HCT116 (cell line): ENCODE results near the gene ADGRL3. TPM values are rescaled to one million over a fixed set of nuclear protein-coding genes. Genes with fewer than 3 reads are reported as not detected.

ENCODE experiments used
- ATAC-seq: fragments of 200-7000 bp; cut with Tn5 transposase; 2 replicates; pipeline ENCODE4 v1.9.1; 2020; ENCODE audit warnings: mild to moderate bottlenecking, moderate library complexity
- BruUV-seq: library from RNA; stranded (reverse); fragments of 400-500 nt; replicated peaks from 2 replicates; lab custom pipeline; 2021; lab: Mats Ljungman, UMichigan
- CTCF ChIA-PET: fragments of 300-600 bp; sonication (Branson Sonifier 250); formaldehyde crosslinking; loops from one replicate; lab custom pipeline; 2021; ENCODE audit warnings: antibody characterized with exemption; lab: Charles Lee
- POLR2A ChIA-PET: fragments of 300-600, 350-600 bp; sonication (Branson Sonifier 250); formaldehyde crosslinking; loops from one replicate; lab custom pipeline; 2021; ENCODE audit warnings: antibody characterized with exemption; lab: Charles Lee
- RAD21 ChIA-PET, 2 experiments: fragments of 300-600 bp; sonication (Branson Sonifier 250); formaldehyde crosslinking; loops; one replicate each; lab custom pipeline; 2023; ENCODE audit warnings: low total read pairs in 2 of 2; ENCODE audit not compliant: uncharacterized antibody in 2 of 2, unreplicated experiment in 2 of 2, low non-redundant PET in 1 of 2; lab: Charles Lee
- DNase-seq: peaks from one replicate; pipeline ENCODE4 v3.0.0-alpha.2; 2010; ENCODE audit warnings: low read depth, low spot score
- H2AFZ ChIP-seq: fragments of 200-600 bp; shearing (Covaris generic), sonication (generic); 2 replicates; pipeline ENCODE4 v1.6.1; 2017; ENCODE audit warnings: low read depth, mixed run types, mixed read lengths, antibody characterized with exemption, low read length; ENCODE audit not compliant: poor library complexity, severe bottlenecking
- H3K27ac ChIP-seq: 2 replicates; pipeline ENCODE4 v1.5.1; 2012; ENCODE audit warnings: low read depth, low read length
- H3K27me3 ChIP-seq: fragments of 200-600 bp; sonication (generic); 2 replicates; pipeline ENCODE4 v1.6.1; 2016; ENCODE audit warnings: mixed run types, low read length, mixed read lengths; ENCODE audit not compliant: insufficient read depth
- H3K36me3 ChIP-seq, 2 experiments: fragments of 200-500 bp in 1 of 2; fragments of 200-600 bp in 1 of 2; sonication (Bioruptor generic) in 1 of 2; sonication (generic) in 1 of 2; 2 replicates each; pipeline versions ENCODE4 v1.5.1 to v1.6.1; 2014 to 2016; ENCODE audit warnings: low read length in 2 of 2, inconsistent platforms in 1 of 2, mixed read lengths in 1 of 2, mixed run types in 1 of 2; ENCODE audit not compliant: insufficient read depth in 2 of 2, control insufficient read depth in 1 of 2
- H3K4me1 ChIP-seq, 2 experiments: fragments of 200-600 bp in 1 of 2; sonication (generic) in 1 of 2; 2 replicates each; pipeline versions ENCODE4 v1.5.1 to v1.6.1; 2012 to 2017; ENCODE audit warnings: low read length in 2 of 2, inconsistent platforms in 1 of 2, mild to moderate bottlenecking in 1 of 2, mixed read lengths in 1 of 2, mixed run types in 1 of 2, moderate library complexity in 1 of 2; ENCODE audit not compliant: insufficient read depth in 2 of 2, control insufficient read depth in 1 of 2
- H3K4me2 ChIP-seq: fragments of 200-600 bp; sonication (generic); 2 replicates; pipeline ENCODE4 v1.6.1; 2017; ENCODE audit warnings: mixed run types, low read length, mixed read lengths
- H3K4me3 ChIP-seq, 2 experiments: fragments of 200-600 bp in 1 of 2; sonication (generic) in 1 of 2; replicated peaks in 1 of 2; 2 replicates each; pipeline ENCODE4 v1.5.1; 2011 to 2016; ENCODE audit warnings: low read length in 2 of 2, control low read depth in 1 of 2, low read depth in 1 of 2, mild to moderate bottlenecking in 1 of 2, mixed read lengths in 1 of 2, mixed run types in 1 of 2
- H3K79me2 ChIP-seq: fragments of 200-600 bp; sonication (generic); 2 replicates; pipeline ENCODE4 v1.6.1; 2017; ENCODE audit warnings: mild to moderate bottlenecking, mixed run types, low read length, moderate library complexity, mixed read lengths; ENCODE audit not compliant: insufficient read depth
- H3K9ac ChIP-seq: fragments of 200-600 bp; sonication (generic); 2 replicates; pipeline ENCODE4 v1.6.1; 2016; ENCODE audit warnings: low read length, mixed read lengths
- H3K9me2 ChIP-seq: fragments of 200-600 bp; sonication (generic), shearing (Covaris generic); 2 replicates; pipeline ENCODE4 v1.6.1; 2017; ENCODE audit warnings: mixed run types, mild to moderate bottlenecking, moderate library complexity; ENCODE audit not compliant: insufficient read depth
- H3K9me3 ChIP-seq, 2 experiments: fragments of 200-500 bp in 1 of 2; fragments of 200-600 bp in 1 of 2; sonication (Bioruptor generic) in 1 of 2; sonication (generic) in 1 of 2; 2 replicates each; pipeline ENCODE4 v1.6.1; 2014 to 2017; ENCODE audit warnings: low read length in 2 of 2, mixed read lengths in 2 of 2, inconsistent platforms in 1 of 2, low read depth in 1 of 2, mild to moderate bottlenecking in 1 of 2, mixed run types in 1 of 2, moderate library complexity in 1 of 2; ENCODE audit not compliant: control insufficient read depth in 1 of 2, insufficient read depth in 1 of 2
- H4K20me1 ChIP-seq: fragments of 200-600 bp; sonication (generic), shearing (Covaris generic); 2 replicates; pipeline ENCODE4 v1.6.1; 2017; ENCODE audit warnings: mixed run types, mild to moderate bottlenecking, moderate library complexity; ENCODE audit not compliant: insufficient read depth
- CBX3 ChIP-seq: IDR thresholded peaks from 2 replicates; pipeline ENCODE4 v1.6.1; 2012; ENCODE audit warnings: low read depth
- CEBPB ChIP-seq: IDR thresholded peaks from 2 replicates; pipeline ENCODE4 v1.6.1; 2012; ENCODE audit warnings: low read depth
- EGR1 ChIP-seq: IDR thresholded peaks from 2 replicates; pipeline ENCODE4 v1.6.1; 2012; ENCODE audit warnings: low read depth
- ELF1 ChIP-seq: IDR thresholded peaks from 2 replicates; pipeline ENCODE4 v1.6.1; 2012; ENCODE audit warnings: low read depth, borderline replicate concordance
- EZH2 ChIP-seq: fragments of 200-600 bp; sonication (generic); IDR thresholded peaks from 2 replicates; pipeline ENCODE4 v1.6.1; 2017; ENCODE audit warnings: antibody characterized with exemption, mixed run types
- EZH2phosphoT487 ChIP-seq: fragments of 200-600 bp; IDR thresholded peaks from 2 replicates; pipeline ENCODE4 v1.6.1; 2018; ENCODE audit warnings: antibody characterized with exemption, borderline replicate concordance
- FOSL1 ChIP-seq: IDR thresholded peaks from 2 replicates; pipeline ENCODE4 v1.6.1; 2012; ENCODE audit warnings: low read depth
- POLR2A ChIP-seq: IDR thresholded peaks from 2 replicates; pipeline ENCODE4 v1.7.0; 2011; ENCODE audit warnings: borderline replicate concordance; ENCODE audit not compliant: insufficient read depth, insufficient read length; ENCODE audit errors: extremely low read depth
- POLR2AphosphoS5 ChIP-seq: IDR thresholded peaks from 2 replicates; pipeline ENCODE4 v1.6.1; 2011; ENCODE audit warnings: mild to moderate bottlenecking, low read depth, low read length, moderate library complexity
- SIN3A ChIP-seq: IDR thresholded peaks from 2 replicates; pipeline ENCODE4 v1.6.1; 2012; ENCODE audit warnings: low read depth
- SP1 ChIP-seq: IDR thresholded peaks from 2 replicates; pipeline ENCODE4 v1.6.1; 2012; ENCODE audit warnings: low read depth
- SRF ChIP-seq: IDR thresholded peaks from 2 replicates; pipeline ENCODE4 v1.6.1; 2012; ENCODE audit warnings: low read depth
- TCF7L2 ChIP-seq: IDR thresholded peaks from 2 replicates; pipeline ENCODE4 v1.7.0; 2011; ENCODE audit warnings: borderline replicate concordance, inconsistent platforms; ENCODE audit not compliant: insufficient read depth, insufficient read length; ENCODE audit errors: extremely low read depth
- YY1 ChIP-seq: IDR thresholded peaks from 2 replicates; pipeline ENCODE4 v1.6.1; 2011; ENCODE audit warnings: low read length, low read depth, moderate library complexity, mild to moderate bottlenecking; ENCODE audit not compliant: insufficient replicate concordance; ENCODE audit errors: extremely low read depth
- ZFX ChIP-seq: fragments of 450-650 bp; IDR thresholded peaks from 2 replicates; pipeline ENCODE4 v1.6.1; 2017
- ZNF274 ChIP-seq: fragments of 200-500 bp; sonication (Bioruptor generic); IDR thresholded peaks from 2 replicates; pipeline ENCODE4 v1.6.1; 2014; ENCODE audit warnings: mild to moderate bottlenecking, low read depth, low read length, inconsistent platforms
- intact Hi-C: fragments of 100-400 bp; cut with micrococcal nuclease; formaldehyde crosslinking; loops from 2 replicates; pipeline ENCODE4 v1.10.0; 2022
- total RNA-seq: library from RNA; stranded (reverse); gene quantifications from one replicate; pipeline ENCODE4 v1.2.1, GENCODE V29; 2021; ENCODE audit not compliant: unreplicated experiment
- TF ChIP-seq, protein P1 (sequence below): IDR thresholded peaks from 2 replicates; pipeline ENCODE4 v1.6.1; 2012; ENCODE audit warnings: low read depth
- TF ChIP-seq, protein P2 (sequence below): IDR thresholded peaks from 2 replicates; pipeline ENCODE4 v1.6.1; 2012

ADGRL3 gene
- total RNA-seq, 1 experiment from 2014 or later: not detected

DNA sequence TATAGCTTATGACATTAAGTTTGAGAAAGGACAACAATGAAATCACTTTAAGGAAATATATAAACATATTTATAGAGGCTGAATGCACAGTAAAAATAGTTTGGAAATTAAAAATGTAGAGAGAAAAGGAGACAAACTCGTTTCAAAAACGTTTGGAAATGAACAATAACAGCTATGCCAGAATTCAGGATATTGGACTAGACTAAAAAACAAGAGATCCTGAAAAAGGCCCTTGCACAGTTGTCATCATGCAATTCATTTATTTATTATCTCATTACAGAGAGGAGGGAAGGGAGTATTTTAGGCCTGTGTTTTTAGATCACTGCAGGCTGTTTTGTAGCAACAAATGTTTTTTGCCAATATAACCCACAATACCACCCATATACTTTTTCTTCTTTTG is 527.2 kb downstream of the ADGRL3 start:
- intact Hi-C loops: no loop called here
- Histone ChIP-seq H3K27me3 (no peaks in the 10 kb centered on the region), H3K4me2 (no peak overlapping the region), H3K9ac (no peak overlapping the region), H3K79me2 (no peaks in the 10 kb centered on the region), H3K27ac (no peak overlapping the region), H4K20me1 (no peaks in the 10 kb centered on the region), H3K9me3 (peaks cover 5 to 8% of the 10 kb centered on the region in 2 experiments; a peak in 2 of 4 replicates), H2AFZ (no peak overlapping the region), H3K4me1 (no peaks in the 10 kb centered on the region), H3K9me2 (no peaks in the 10 kb centered on the region), H3K4me3 (no peak overlapping the region), H3K36me3 (no peaks in the 10 kb centered on the region)
- ChIA-PET RAD21 (no interaction called here), CTCF (no interaction called here), POLR2A (no interaction called here)
- ATAC-seq (no peak), DNase-seq (no peak)
- TF ChIP-seq, protein P1, sequence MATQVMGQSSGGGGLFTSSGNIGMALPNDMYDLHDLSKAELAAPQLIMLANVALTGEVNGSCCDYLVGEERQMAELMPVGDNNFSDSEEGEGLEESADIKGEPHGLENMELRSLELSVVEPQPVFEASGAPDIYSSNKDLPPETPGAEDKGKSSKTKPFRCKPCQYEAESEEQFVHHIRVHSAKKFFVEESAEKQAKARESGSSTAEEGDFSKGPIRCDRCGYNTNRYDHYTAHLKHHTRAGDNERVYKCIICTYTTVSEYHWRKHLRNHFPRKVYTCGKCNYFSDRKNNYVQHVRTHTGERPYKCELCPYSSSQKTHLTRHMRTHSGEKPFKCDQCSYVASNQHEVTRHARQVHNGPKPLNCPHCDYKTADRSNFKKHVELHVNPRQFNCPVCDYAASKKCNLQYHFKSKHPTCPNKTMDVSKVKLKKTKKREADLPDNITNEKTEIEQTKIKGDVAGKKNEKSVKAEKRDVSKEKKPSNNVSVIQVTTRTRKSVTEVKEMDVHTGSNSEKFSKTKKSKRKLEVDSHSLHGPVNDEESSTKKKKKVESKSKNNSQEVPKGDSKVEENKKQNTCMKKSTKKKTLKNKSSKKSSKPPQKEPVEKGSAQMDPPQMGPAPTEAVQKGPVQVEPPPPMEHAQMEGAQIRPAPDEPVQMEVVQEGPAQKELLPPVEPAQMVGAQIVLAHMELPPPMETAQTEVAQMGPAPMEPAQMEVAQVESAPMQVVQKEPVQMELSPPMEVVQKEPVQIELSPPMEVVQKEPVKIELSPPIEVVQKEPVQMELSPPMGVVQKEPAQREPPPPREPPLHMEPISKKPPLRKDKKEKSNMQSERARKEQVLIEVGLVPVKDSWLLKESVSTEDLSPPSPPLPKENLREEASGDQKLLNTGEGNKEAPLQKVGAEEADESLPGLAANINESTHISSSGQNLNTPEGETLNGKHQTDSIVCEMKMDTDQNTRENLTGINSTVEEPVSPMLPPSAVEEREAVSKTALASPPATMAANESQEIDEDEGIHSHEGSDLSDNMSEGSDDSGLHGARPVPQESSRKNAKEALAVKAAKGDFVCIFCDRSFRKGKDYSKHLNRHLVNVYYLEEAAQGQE: no peak
- TF ChIP-seq POLR2AphosphoS5: no peak
- TF ChIP-seq CBX3: no peak
- TF ChIP-seq YY1: no peak
- TF ChIP-seq SRF: no peak
- TF ChIP-seq FOSL1: no peak
- TF ChIP-seq ELF1: no peak
- no peak for TF ChIP-seq POLR2A
- TF ChIP-seq ZFX: no peak
- no peak for TF ChIP-seq ZNF274
- TF ChIP-seq, protein P2, sequence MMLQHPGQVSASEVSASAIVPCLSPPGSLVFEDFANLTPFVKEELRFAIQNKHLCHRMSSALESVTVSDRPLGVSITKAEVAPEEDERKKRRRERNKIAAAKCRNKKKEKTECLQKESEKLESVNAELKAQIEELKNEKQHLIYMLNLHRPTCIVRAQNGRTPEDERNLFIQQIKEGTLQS: no peak
- no peak for TF ChIP-seq EZH2phosphoT487
- no peak for TF ChIP-seq CEBPB
- no peak for TF ChIP-seq EGR1
- no peak for TF ChIP-seq TCF7L2
- TF ChIP-seq EZH2: no peak
- no peak for TF ChIP-seq SIN3A
- TF ChIP-seq SP1: no peak
- no TSS peak for BruUV-seq
